HG02623 (cell line): ENCODE results near the gene CFAP74.

Experiments used
- ATAC-seq: cut with Tn5 transposase; IDR thresholded peaks from one replicate; pipeline ENCODE4 v1.9.1; 2021; ENCODE audit warnings: moderate library complexity; ENCODE audit not compliant: unreplicated experiment

Gene CFAP74

DNA sequence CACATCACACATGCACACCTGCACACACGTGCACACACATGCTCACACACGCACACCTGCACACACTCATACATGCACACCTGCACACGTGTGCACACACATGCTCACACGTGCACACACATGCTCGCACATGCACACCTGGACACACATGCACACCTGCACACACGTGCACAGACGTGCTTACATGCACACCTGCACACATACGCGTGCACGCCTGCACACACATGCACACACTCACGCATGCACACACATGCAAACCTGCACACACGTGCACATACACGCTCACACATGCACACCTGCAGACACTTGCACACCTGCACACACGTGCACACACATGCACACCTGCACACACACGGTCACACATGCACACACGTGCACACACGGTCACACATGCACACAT lies 32.6 kb downstream of the CFAP74 start:
- no peak for ATAC-seq

DNA sequence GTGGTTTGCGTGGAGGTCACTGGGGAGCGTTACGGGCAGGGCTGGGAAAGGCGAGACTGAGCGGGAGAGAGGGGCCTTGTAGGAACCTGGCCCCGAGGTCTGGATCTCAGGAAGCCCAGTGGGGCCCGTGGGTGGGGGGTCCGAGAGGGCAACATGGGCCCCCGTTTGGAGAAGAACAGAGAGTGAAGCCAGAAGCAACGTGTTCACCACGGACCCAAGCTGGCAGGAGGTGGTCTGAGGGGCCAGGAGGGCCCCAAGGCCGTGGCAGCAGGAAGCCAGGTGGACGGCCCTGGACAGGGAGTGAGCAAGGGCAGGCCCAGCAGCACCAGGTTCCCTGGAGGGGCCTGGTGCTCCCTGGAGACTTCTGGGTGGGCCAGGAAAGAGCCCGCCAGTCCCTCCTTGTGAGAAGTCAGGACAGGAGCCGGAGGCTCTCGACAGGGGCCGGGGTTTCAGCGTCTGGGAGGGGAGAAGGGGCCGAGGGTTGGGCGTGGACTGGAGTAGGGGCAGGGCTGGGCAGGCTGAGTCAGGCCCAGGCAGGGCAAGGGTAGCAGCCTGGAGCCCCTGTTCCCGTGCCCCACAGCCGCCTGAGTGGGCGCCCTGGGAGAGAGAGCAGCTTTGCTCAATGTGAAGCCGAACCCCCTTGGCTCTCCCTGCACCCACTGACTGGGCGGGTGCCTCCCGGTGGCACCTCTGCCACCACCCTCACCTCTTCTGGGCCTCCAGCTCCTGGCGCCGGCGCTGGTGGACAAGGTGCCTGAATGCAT lies 33.5 kb downstream of the CFAP74 start:
- no peak for ATAC-seq

DNA sequence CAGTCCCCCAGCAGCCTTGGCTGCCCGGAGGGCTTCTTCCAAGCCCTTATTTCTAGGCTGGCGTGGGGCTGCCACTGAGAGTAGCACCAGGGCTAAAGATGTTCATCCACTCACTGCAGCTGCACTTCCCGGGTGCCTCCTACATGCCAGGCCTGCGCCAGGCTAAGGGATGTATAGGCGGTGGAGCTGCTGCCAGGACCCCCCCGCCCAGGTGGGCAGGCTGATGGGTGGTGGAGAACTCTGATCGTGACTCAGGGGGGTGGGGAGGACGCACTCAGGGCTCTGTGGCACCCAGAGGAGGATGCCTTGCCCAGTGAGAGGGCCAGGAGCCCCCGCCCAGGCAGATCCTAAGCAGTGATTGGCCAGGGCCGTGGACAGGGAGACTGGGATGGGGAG lies 34.1 kb downstream of the CFAP74 start:
- no peak for ATAC-seq

DNA sequence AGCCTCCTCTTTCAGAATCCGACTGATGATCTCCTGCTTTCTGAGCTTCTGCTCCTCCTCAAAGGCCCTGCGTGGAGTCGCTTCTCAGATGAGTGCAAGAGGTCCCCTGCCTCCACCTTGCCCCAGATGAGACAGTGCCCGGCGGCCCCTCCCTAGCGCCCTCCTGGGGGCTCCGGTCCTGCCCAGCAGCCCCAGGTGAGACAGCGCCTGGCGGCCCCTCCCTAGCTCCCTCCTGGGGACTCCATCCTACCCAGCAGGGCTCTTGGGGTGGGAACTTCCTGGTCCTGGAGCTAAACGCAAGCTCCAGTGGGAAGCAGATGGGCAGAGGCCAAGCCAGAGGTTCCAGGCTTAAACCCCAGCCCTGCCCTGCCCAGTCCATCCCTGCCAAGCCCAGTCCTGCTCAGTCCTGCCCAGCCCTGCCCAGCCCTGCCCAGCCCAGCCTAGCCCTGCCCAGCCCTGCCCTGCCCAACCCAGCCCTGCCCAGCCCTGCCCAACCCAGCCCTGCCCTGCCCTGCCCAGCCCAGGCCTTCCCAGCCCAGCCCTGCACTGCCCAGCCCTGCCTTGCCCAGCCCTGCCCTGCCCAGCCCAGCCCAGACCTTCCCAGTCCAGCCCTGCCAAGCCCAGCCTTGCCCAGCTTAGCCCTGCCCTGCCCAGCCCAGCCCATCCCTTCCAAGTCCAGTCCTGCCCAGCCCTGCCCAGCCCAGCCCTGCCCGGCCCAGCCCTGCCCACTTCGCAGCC lies 34.6 kb downstream of the CFAP74 start:
- ATAC-seq: no peak

DNA sequence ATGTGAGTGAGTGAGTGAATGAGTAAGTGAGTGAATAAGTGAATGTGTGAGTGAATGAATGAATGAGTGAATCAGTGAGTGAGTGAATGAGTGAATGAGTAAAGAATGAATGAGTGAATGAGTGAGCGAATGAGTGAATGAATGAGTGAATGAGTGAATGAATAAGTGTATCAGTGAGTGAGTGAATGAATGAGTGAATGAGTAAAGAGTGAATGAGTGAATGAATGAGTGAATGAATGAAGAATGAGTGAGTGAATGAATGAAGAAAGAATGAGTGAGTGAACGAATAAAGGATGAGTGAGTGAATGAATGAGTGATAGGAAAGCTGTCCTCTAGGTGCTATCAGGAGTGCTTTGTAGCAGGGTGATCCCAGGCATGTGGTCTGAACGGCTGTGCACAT lies 35.7 kb downstream of the CFAP74 start:
- ATAC-seq: no peak

DNA sequence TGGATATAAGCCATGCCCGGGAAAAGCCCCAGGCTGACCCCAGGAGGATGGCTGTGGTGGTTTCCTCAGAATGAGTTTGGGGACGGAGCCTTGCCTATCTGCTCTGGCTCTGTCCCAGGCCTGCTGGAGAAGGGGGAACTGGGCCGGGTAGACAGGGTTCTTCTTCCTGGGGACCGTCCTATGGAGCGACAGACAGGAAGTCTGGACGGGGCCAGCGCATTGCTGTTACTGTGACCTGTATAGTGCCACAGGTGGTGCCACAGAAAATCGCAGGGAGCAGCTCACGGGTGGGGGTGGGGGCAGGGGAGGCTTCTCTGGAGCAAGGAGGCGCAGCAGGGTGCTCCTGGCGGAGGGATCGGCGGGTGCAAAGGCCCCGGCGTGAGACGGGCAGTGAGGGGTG lies 36.4 kb downstream of the CFAP74 start:
- ATAC-seq: no peak

DNA sequence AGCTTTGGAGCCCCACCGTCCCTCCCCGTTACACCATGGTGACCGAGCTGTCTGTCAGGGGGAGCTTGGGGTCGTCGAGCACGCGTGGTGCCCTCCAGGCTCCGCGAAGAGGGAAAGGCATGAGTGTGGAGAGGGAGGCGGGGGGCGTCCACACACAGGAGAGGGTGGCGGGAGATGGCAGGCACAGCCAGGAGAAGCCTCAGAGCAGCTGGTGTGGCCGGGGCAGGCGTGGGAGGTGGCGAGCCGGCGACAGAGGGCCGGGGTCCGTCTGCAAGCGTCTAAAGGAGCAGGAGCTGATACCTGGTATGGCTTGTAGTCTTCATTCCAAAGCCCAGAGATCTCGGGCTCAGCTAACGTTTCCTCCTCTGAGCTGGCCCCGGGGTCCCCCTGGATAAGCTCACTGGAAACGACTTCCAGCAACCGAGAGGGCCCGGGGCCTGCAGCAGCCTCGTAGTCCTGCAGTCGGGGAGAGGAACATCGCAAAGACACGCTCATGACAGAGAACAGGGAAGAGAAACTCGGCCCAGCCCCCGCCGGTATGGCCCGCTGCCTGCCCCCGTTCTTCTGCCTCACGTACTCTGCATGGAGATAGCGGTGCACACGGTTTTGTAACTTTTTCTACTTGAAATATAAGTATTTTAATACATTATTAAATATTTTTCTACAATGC lies 37.4 kb downstream of the CFAP74 start:
- ATAC-seq: no peak

DNA sequence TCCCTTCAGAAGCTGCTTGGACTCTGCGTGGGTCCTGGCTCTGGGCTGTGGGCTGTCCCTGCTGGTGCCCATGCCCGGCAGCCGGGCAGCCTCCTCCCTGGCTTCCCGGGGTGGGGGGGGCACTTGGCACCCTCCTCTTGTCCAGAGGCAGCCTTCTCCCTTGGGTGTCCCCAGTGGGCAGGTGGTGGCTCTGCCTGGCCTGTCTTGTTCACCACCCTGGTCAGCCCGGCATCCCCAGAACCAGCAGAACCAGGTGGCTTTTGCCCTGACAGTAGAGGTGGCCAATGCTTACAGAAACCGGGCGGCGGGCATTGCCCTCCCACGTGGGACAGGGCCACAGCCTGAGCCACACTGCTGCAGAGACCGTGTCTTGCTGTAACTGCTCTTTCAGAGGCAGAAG lies 38.0 kb downstream of the CFAP74 start:
- ATAC-seq: no peak

DNA sequence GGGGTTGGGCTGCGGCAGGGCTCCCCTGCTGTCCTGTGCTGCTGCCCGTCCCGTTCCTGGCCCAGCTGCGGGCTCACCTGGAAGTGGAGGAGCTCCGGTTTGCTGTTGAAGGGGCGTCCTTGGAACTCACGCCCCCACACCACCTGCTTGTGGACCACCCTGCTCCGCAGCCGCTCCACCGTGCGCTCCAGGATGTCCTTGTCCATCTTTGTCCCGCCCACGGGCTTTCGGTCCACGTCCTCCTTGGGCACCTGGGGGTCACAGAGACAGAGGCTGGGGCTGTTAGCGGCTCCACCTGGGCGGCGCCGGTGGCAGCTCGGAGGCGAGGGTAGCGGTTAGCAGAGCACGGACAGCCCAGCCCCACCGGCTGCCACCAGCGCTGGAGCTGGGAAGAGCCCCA lies 38.8 kb downstream of the CFAP74 start:
- no peak for ATAC-seq

DNA sequence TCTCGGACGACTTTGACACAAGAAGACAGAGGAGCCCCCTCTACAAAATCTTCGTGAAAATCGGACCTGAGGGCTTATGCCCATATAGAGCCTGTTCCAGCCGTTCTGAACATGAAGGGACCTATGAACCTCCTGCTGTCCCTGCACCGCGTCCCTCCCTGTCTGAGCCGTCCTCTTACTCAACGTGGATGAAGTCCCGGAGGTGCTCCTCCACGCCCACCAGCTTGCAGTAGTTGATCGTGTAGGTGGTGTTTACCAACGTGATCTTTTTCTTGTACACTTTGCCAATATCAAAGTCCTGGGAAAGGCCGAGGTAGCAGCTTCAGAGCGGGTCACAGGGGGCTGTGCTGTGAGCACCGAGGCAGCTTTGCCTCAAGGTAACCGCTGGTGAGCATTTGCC lies 40.0 kb downstream of the CFAP74 start:
- no peak for ATAC-seq

DNA sequence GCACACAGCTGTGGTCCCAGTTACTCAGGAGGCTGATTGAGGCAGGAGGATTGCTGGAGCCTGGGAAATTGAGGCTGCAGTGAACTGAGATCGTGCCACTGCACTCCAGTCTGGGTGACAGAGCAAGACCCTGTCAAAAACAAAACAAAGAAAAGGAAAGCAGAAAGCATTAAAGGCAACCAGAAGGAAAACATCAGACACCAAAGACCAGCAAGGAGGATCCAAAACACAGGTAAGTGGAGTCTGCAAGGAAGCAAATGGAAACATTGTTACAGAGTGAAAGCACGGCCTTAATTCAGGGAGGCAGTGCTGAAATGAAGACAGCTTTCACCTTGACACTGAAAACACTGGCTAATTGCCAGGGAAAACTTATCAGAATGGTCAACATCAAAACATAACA lies 40.8 kb downstream of the CFAP74 start:
- ATAC-seq: no peak

DNA sequence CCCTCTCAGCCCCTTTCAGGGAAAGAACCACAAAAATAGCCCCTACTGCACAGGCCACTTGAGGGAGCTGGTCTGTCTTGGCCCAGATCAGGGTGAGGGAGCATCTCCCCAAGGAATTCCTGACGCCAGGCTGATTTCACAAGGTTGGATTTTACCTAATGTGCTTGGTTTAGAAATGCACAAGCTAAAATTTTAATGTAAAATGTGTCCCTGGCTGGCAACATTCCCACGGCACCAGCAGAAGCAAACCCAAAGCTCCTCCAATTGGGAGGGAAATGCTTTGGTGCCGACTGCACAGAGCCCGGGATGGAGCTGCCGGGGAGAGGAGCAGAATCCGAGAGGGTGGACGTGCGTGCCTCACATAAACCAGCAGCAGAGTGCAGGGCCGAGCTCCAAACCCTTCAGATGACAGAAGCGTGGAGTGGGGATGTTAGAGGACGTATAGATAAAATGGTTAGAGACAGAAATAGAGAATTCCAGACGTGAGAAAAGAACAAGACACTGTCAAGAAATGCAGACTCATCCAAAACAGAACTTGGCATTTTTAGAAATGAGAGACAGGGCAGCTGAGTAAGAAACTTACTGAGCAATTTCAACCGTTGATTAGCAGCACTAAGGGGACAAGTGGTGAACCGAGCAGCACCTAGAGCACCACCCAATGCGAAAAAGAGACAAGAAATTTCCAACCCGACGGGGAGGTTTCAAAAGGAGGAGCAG lies 42.9 kb downstream of the CFAP74 start:
- ATAC-seq: no peak

DNA sequence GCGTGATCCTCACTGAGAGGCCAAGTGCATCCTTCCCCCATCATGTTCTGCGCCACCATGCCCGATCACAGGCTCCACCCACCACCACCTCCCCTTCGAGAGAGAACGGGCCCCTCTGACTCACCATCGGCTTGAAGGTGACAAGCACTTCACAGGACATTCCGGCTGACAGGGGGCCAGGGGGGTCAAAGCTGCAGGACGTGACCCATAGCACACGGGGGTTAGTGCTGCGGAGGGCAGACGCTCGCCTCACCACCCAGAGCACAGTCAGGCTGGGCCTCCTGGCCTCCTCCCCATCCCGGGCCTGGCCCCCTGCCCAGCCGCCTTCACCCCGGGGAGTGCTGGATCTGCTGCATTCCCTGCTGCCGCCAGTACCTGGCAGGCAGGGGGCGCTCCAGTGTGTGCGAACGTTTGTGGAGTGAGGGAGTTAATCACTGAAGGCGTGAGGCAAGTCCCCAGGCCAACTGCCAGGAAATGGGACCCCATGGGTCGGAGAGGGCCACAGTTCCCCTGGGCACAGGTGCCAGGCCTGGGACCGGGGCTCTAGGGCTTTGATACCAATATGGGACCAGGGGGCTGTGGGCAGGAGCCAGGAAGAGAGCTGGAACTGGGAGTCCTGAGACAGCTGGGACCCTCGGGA lies 43.6 kb downstream of the CFAP74 start:
- ATAC-seq: no peak

DNA sequence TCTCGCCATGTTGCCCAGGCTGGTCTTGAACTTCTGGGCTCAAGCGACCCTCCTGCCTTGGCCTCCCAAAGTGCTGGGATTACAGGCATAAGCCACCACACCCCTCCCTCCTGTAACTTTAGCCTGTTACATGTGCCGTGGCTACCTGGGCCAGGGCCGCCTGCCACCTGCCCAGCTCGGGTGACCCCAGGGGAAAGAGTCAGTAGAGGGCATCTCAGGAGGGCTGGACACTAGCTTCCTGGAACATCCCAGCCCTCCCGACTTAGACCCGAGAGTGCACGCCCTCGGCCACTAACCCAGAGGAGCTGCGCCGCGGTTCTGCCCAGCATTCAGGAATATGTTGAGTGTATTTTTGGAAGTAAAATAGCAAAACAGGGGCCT lies 44.1 kb downstream of the CFAP74 start:
- no peak for ATAC-seq

DNA sequence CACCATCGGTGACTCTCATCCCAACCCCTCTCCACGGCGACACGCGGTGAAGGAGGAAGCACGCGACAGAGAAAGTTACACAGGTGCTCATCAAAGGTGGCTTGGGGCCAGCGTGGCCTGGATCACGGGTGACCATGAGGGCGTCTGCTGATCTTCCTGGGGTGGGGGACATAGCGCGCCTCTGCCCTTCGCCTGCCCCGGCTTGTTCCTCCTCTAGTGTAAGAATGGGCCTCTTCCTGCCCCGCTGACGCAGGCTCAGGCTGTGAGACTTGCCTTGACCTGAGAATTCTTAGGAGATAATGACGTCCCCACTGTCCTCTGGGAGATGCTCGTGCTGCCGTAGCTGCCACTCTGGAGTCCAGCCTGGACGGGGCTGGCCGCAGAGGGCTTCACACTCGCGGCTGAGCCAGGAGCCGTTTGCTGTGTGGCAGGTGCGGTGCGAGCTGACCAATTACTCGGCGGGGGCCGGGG lies 45.5 kb downstream of the CFAP74 start:
- no peak for ATAC-seq

DNA sequence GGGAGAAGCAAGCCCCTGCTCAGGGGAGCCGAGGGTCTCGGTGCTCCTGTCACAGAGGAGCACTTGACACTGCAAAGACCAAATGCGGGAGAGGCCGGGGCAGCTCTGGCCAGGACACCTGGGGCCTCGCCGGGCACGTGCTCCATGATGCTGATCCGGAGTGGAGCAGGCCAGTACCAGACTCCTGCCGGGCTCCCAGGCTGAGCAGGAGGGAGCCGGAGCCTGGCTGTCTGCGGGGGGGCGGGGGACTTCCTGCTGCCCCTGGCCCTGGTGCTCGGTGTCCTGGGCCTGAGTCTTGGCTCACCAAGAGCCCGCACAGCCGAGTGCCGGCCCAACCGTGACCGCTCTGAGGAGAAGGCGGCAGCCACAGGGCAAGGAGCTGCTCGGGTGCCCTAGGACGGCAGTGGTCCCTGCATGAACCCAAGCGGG lies 46.0 kb downstream of the CFAP74 start:
- no peak for ATAC-seq

DNA sequence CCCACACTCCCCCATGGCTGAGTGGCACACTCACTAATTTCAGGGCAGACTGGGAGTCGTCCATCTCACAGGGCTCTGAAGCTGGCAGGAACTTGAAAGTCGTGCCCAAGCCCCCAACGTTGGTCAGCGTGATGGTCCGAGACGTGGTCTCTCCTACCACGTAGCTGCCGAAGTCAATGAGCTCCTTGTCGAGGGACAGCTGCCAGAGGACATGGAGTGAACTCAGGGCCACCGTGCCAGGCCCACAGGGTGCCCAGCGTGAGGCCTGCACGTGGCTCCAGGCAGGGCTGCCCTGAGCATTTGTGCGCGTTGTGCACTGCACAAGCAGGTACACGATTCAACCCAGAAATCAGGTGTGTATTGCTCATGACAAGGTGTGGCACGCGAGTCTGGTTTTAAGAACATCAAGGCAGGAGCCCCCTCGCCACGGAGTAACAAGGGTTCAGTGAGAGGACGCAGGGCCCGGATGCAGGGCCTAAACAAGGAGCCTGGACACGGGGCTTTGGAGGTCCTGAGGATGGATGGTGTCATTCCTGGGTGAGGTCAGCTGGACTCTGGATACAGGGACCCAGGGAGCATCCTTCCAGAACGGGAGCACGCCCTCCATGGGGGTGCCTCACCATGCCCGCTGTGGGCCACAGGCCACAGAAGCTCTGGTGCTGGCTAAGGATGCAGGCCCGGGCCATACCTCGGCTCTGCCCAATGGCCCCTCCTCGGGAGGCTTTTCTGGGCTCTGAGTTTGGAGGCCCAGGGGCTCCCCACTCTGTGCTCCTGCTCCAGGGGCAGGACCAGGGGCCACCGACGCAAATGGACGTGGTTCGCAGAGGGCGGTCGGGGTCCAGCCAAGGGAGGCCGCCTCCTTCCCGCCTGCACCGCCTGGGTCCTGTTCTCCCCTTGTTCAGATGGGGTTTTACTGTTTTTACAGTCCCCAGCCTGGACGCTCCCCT lies 46.7 kb downstream of the CFAP74 start:
- ATAC-seq: no peak

DNA sequence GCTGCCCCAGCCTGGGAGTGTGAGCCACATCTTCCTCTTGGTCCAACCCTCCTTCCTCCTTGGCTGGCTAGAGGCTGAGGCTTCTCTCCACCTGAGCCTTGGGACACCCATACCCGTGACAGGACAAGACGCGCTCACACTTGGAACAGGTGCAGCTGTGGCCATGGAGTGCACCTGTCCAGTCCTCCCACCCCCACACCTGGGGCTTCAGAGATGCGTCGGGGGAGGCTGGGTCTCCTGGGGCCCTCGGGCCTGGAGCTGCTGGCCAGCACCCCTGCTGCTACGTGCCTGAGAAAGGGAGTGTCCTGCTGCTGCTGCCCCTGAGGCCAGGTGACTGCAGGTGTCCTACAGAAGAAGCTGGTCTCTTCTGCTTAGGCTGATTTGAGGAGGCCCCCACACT lies 47.5 kb downstream of the CFAP74 start:
- ATAC-seq: no peak

DNA sequence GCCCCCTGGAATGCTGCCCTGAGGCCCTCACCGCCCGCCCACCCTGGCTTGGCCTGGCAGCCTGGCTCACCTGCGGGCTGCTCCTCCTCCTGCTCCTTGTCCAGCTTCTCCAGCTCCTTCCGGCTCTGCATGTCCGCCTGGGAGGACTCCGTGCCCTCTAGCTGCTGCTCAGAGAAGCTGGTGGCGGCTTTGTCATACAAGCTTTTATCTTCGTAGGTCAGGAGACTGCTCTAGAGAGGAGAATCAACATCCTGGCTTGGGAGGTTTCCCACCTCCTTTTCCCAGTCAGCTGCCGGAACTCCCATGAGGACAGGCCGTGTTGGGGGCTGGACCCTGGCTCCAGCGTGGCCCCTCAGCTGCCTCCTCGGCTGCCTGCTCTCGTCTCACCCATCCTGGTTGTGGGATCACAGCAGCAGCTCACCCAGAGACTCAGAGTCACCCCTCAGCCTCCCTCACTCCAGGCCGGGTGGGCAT lies 47.9 kb downstream of the CFAP74 start:
- no peak for ATAC-seq
